Measurements from ENCODE around the gene SLC2A6.

The SLC2A6 gene

GRCh38 chr9:133510926-133511505, 32.1 kb upstream of the SLC2A6 start:
- no peak for TF ChIP-seq ZNF274 (IDR thresholded peaks at IDR 0.05; ENCODE audit: low read depth, low read length)
- no peak overlapping the region for H3K4me3 ChIP-seq (ENCODE audit: low read length)

GRCh38 chr9:133509179-133510083, 30.5 kb upstream of the SLC2A6 start:
- H3K4me3 ChIP-seq (ENCODE audit: low read length): no peak overlapping the region
- TF ChIP-seq ZNF274 (IDR thresholded peaks at IDR 0.05; ENCODE audit: low read depth, low read length): no peak

GRCh38 chr9:133508046-133508445, 29.1 kb upstream of the SLC2A6 start:
- H3K4me3 ChIP-seq (ENCODE audit: low read length): no peak overlapping the region

GRCh38 chr9:133507246-133507965, 28.5 kb upstream of the SLC2A6 start:
- TF ChIP-seq ZNF274 (IDR thresholded peaks at IDR 0.05; ENCODE audit: low read depth, low read length): no peak
- H3K4me3 ChIP-seq (ENCODE audit: low read length): no peak overlapping the region

More at GRCh38 chr9:133508046-133508445, 29.1 kb upstream of the SLC2A6 start:
- TF ChIP-seq ZNF274 (IDR thresholded peaks at IDR 0.05; ENCODE audit: low read depth, low read length): no peak

- no peak for TF ChIP-seq ZNF274 (IDR thresholded peaks at IDR 0.05; ENCODE audit: low read depth, low read length)
- no peak overlapping the region for H3K4me3 ChIP-seq (ENCODE audit: low read length)
These were observed 27.7 kb upstream of the SLC2A6 start for GRCh38 chr9:133506653-133507038.

- no peak overlapping the region for H3K4me3 ChIP-seq (ENCODE audit: low read length)
- no peak for TF ChIP-seq ZNF274 (IDR thresholded peaks at IDR 0.05; ENCODE audit: low read depth, low read length)
These were observed 27.2 kb upstream of the SLC2A6 start for GRCh38 chr9:133505901-133506652.

- TF ChIP-seq ZNF274 (IDR thresholded peaks at IDR 0.05; ENCODE audit: low read depth, low read length): no peak
- H3K4me3 ChIP-seq (ENCODE audit: low read length): no peak overlapping the region
These were observed 26.4 kb upstream of the SLC2A6 start for GRCh38 chr9:133505186-133505830.

- no peak for TF ChIP-seq ZNF274 (IDR thresholded peaks at IDR 0.05; ENCODE audit: low read depth, low read length)
- H3K4me3 ChIP-seq (ENCODE audit: low read length): no peak overlapping the region
These were observed 23.2 kb upstream of the SLC2A6 start for GRCh38 chr9:133502112-133502511.

- H3K4me3 ChIP-seq (ENCODE audit: low read length): no peak overlapping the region
- no peak for TF ChIP-seq ZNF274 (IDR thresholded peaks at IDR 0.05; ENCODE audit: low read depth, low read length)
These were observed 21.0 kb upstream of the SLC2A6 start for GRCh38 chr9:133499892-133500270.

- H3K4me3 ChIP-seq (ENCODE audit: low read length): no peak overlapping the region
- no peak for TF ChIP-seq ZNF274 (IDR thresholded peaks at IDR 0.05; ENCODE audit: low read depth, low read length)
These were observed 20.4 kb upstream of the SLC2A6 start for GRCh38 chr9:133499132-133499891.

- no peak for TF ChIP-seq ZNF274 (IDR thresholded peaks at IDR 0.05; ENCODE audit: low read depth, low read length)
- no peak overlapping the region for H3K4me3 ChIP-seq (ENCODE audit: low read length)
These were observed 18.3 kb upstream of the SLC2A6 start for GRCh38 chr9:133496861-133497842.
